SK-N-SH (cell line): ENCODE measurements around the gene LYRM4. TPM values are rescaled to one million over a fixed set of nuclear protein-coding genes. Genes with fewer than 3 reads are reported as not detected.

Experiments
- CTCF ChIA-PET: fragments of 300-600, 350-600 bp; formaldehyde crosslinking; extraction: SDS; loops from one replicate; lab custom pipeline; 2021; lab: Yijun Ruan, JAX
- POLR2A ChIA-PET: fragments of 350-600 bp; sonication (Branson Sonifier 250); formaldehyde crosslinking; extraction: SDS; loops from one replicate; lab custom pipeline; 2020; ENCODE audit warnings: antibody characterized with exemption, inconsistent platforms; lab: Yijun Ruan, JAX
- DNase-seq: peaks from one replicate; pipeline ENCODE4 v3.0.0; 2012
- H2AFZ ChIP-seq: fragments of 200-600 bp; sonication (generic); 2 replicates; pipeline ENCODE4 v1.8.1; 2016; ENCODE audit warnings: antibody characterized with exemption, mild to moderate bottlenecking, low read depth
- H3F3A ChIP-seq: fragments of 200-600 bp; sonication (generic); replicated peaks from 2 replicates; pipeline ENCODE3; 2016; ENCODE audit warnings: antibody characterized with exemption, mild to moderate bottlenecking; ENCODE audit not compliant: insufficient read depth
- H3K27ac ChIP-seq, 2 experiments: fragments of 200-500 bp in 1 of 2; fragments of 200-600 bp in 1 of 2; sonication (Bioruptor generic) in 1 of 2; sonication (generic), shearing (Covaris generic) in 1 of 2; 2 replicates each; pipeline versions ENCODE4 v1.5.1 to v1.6.1; 2014 to 2016; ENCODE audit warnings: low read depth in 2 of 2, inconsistent platforms in 1 of 2, low read length in 1 of 2, mild to moderate bottlenecking in 1 of 2, mixed read lengths in 1 of 2
- H3K27me3 ChIP-seq: fragments of 200-600 bp; sonication (generic), shearing (Covaris generic); 2 replicates; pipeline ENCODE4 v1.6.1; 2016; ENCODE audit warnings: mixed run types; ENCODE audit not compliant: insufficient read depth
- H3K36me3 ChIP-seq, 2 experiments: fragments of 200-500 bp in 1 of 2; fragments of 200-600 bp in 1 of 2; sonication (Bioruptor generic) in 1 of 2; sonication (generic) in 1 of 2; replicated peaks in 1 of 2; 2 replicates each; pipeline versions ENCODE3 to v1.5.1; 2014 to 2016; ENCODE audit warnings: low read length in 1 of 2, mild to moderate bottlenecking in 1 of 2; ENCODE audit not compliant: insufficient read depth in 2 of 2, control insufficient read depth in 1 of 2
- H3K4me1 ChIP-seq, 2 experiments: fragments of 200-500 bp in 1 of 2; fragments of 200-600 bp in 1 of 2; sonication (Bioruptor generic) in 1 of 2; sonication (generic), shearing (Covaris generic) in 1 of 2; 2 replicates each; pipeline versions ENCODE4 v1.5.1 to v1.6.1; 2014 to 2016; ENCODE audit warnings: low read depth in 1 of 2, low read length in 1 of 2, mixed run types in 1 of 2; ENCODE audit not compliant: insufficient read depth in 2 of 2, control insufficient read depth in 1 of 2
- H3K4me2 ChIP-seq: fragments of 200-600 bp; sonication (generic), shearing (Covaris generic); 2 replicates; pipeline ENCODE4 v1.6.1; 2017; ENCODE audit warnings: mixed run types
- H3K4me3 ChIP-seq, 2 experiments: fragments of 200-500 bp in 1 of 2; fragments of 200-600 bp in 1 of 2; sonication (Bioruptor generic) in 1 of 2; sonication (generic), shearing (Covaris generic) in 1 of 2; 2 replicates each; pipeline versions ENCODE4 v1.5.1 to v1.8.1; 2014 to 2016; ENCODE audit warnings: low read depth in 2 of 2, inconsistent platforms in 1 of 2, low read length in 1 of 2, mild to moderate bottlenecking in 1 of 2, mixed read lengths in 1 of 2, moderate library complexity in 1 of 2
- H3K79me2 ChIP-seq: fragments of 200-600 bp; sonication (generic); 2 replicates; pipeline ENCODE4 v1.8.1; 2017; ENCODE audit warnings: mild to moderate bottlenecking; ENCODE audit not compliant: insufficient read depth
- H3K9ac ChIP-seq: fragments of 200-600 bp; sonication (generic); 2 replicates; pipeline ENCODE4 v1.6.1; 2017; ENCODE audit warnings: mixed run types
- H3K9me2 ChIP-seq: fragments of 200-600 bp; sonication (generic); 2 replicates; pipeline ENCODE4 v1.6.1; 2017; ENCODE audit warnings: mixed run types
- H3K9me3 ChIP-seq: fragments of 200-600 bp; sonication (generic); 2 replicates; pipeline ENCODE4 v1.6.1; 2017; ENCODE audit warnings: mixed run types, mild to moderate bottlenecking, moderate library complexity
- H4K20me1 ChIP-seq: fragments of 200-600 bp; sonication (generic); 2 replicates; pipeline ENCODE4 v1.6.1; 2017; ENCODE audit warnings: mild to moderate bottlenecking, mixed run types; ENCODE audit not compliant: insufficient read depth
- ELF1 ChIP-seq: IDR thresholded peaks from 2 replicates; pipeline ENCODE4 v1.4.0; 2012
- IRF3 ChIP-seq: fragments of 150-350 bp; IDR thresholded peaks from 2 replicates; pipeline ENCODE4 v1.6.1; 2016; ENCODE audit warnings: mild to moderate bottlenecking, low read depth, low read length
- RCOR1 ChIP-seq: fragments of 150-350 bp; IDR thresholded peaks from 2 replicates; pipeline ENCODE4 v1.6.1; 2017; ENCODE audit warnings: antibody characterized with exemption, low read length
- REST ChIP-seq: IDR thresholded peaks from 2 replicates; pipeline ENCODE4 v1.6.1; 2012; ENCODE audit warnings: mild to moderate bottlenecking, low read depth, low read length, moderate library complexity
- SIN3A ChIP-seq: IDR thresholded peaks from 2 replicates; pipeline ENCODE4 v1.6.1; 2012; ENCODE audit warnings: low read depth, mild to moderate bottlenecking, low read length, moderate library complexity, borderline replicate concordance
- TAF1 ChIP-seq: IDR thresholded peaks from 2 replicates; pipeline ENCODE4 v1.6.1; 2012; ENCODE audit warnings: low read depth, mild to moderate bottlenecking, low read length, moderate library complexity, borderline replicate concordance
- TCF12 ChIP-seq: IDR thresholded peaks from 2 replicates; pipeline ENCODE4 v1.4.0; 2012
- TEAD4 ChIP-seq: IDR thresholded peaks from 2 replicates; pipeline ENCODE4 v1.4.0; 2012; ENCODE audit warnings: mild to moderate bottlenecking, borderline replicate concordance; ENCODE audit not compliant: insufficient read depth
- USF1 ChIP-seq: IDR thresholded peaks from 2 replicates; pipeline ENCODE4 v1.4.0; 2012; ENCODE audit warnings: low read depth, borderline replicate concordance
- ZBTB33 ChIP-seq: IDR thresholded peaks from 2 replicates; pipeline ENCODE4 v1.4.0; 2012; ENCODE audit warnings: low read depth, borderline replicate concordance
- WGBS: methylation state at CpG from one replicate; pipeline ENCODE4 v1.1.6; 2017; ENCODE audit warnings: low lambda C conversion rate; 5-methylcytosine and 5-hydroxymethylcytosine counted together
- polyA plus RNA-seq, 3 experiments: library from polyadenylated mRNA; depleted of rRNA; stranded (reverse); fragments of >200 nt; gene quantifications; 2 replicates each; pipeline ENCODE4 v1.2.3, GENCODE V29; 2012

Gene LYRM4
- polyA plus RNA-seq, 1 of the 3 experiments (the other 2 are of a cell fraction) = 37.2 TPM

- no peak for DNase-seq
- H3K9me3 ChIP-seq = no peaks in the 10 kb centered on the region
- H3K27ac ChIP-seq = no peak overlapping the region
- H3K4me3 ChIP-seq = no peak overlapping the region
- no peaks in the 10 kb centered on the region for H4K20me1 ChIP-seq
- no peaks in the 10 kb centered on the region for H3K36me3 ChIP-seq
- H3K27me3 ChIP-seq = no peaks in the 10 kb centered on the region
- no peak overlapping the region for H2AFZ ChIP-seq
- H3K4me1 ChIP-seq = peaks cover 0 to 13% of the 10 kb centered on the region in 2 experiments; a peak in 1 of 4 replicates
- no peak overlapping the region for H3K4me2 ChIP-seq
- H3K79me2 ChIP-seq = no peaks in the 10 kb centered on the region
- peaks cover 12% of the 10 kb centered on the region for H3F3A ChIP-seq
- no peak for TF ChIP-seq RCOR1
- TF ChIP-seq ZBTB33 = no peak
- TF ChIP-seq TEAD4 = no peak
- TF ChIP-seq TCF12 = no peak
- TF ChIP-seq SIN3A = no peak
- no peak for TF ChIP-seq USF1
- POLR2A ChIA-PET = no interaction called here
- CTCF ChIA-PET = no interaction called here
- no peak overlapping the region for H3K9ac ChIP-seq
- H3K9me2 ChIP-seq = no peaks in the 10 kb centered on the region
- WGBS = 100% methylated on average over 2 of the region's 3 CpGs
Observed at GRCh38 chr6:5188646-5189045, 72.1 kb downstream of the LYRM4 start.

- no peak for DNase-seq
- Histone ChIP-seq H3K27ac (no peak overlapping the region), H3K27me3 (no peaks in the 10 kb centered on the region), H3K9me3 (no peaks in the 10 kb centered on the region), H2AFZ (no peak overlapping the region), H3K9ac (no peak overlapping the region), H3K4me3 (no peak overlapping the region), H3K36me3 (no peaks in the 10 kb centered on the region), H3K79me2 (no peaks in the 10 kb centered on the region), H3K4me1 (no peaks in the 10 kb centered on the region), H3F3A (peaks cover 5% of the 10 kb centered on the region), H4K20me1 (no peaks in the 10 kb centered on the region), H3K4me2 (no peak overlapping the region), H3K9me2 (no peaks in the 10 kb centered on the region)
- 97% methylated on average over 9 of the region's 9 CpGs for WGBS
- POLR2A ChIA-PET = no interaction called here
- CTCF ChIA-PET = interaction anchor here (0.9 kb wide), 1 partner anchor 29 kb away, joined by 4 read pairs; no protein-coding TSS in a partner anchor
- TF ChIP-seq REST (no peak), ELF1 (no peak), IRF3 (no peak), TAF1 (no peak)
Observed at GRCh38 chr6:5184878-5185277, 75.9 kb downstream of the LYRM4 start.
